ENCODE data around the gene DSTN. TPM values are rescaled to one million over a fixed set of nuclear protein-coding genes. Genes with fewer than 3 reads are reported as not detected.
A peak's percentile ranks its signal among the peaks of the same experiment; 100 is the strongest.

DSTN gene
- polyA plus RNA-seq: 100 to 1,000 TPM; 145 to 360 (median 185) TPM
- long read RNA-seq, donor 1, transcript DSTN-201 (4 exons, 3,617 nt): major isoform, 176 of 247 reads
- long read RNA-seq, donor 1, partial matches to known transcripts: 61 of 247 reads
- long read RNA-seq, donor 1, other reads (novel, unspliced or antisense): 9 of 247 reads
- long read RNA-seq, donor 2, transcript DSTN-201 (4 exons, 3,617 nt): major isoform, 40 of 48 reads
- long read RNA-seq, donor 2, partial matches to known transcripts: 7 of 48 reads
- long read RNA-seq, donor 2, other reads (novel, unspliced or antisense): 0 of 48 reads
- long read RNA-seq, donor 3, transcript DSTN-201 (4 exons, 3,617 nt): major isoform, 93 of 178 reads
- long read RNA-seq, donor 3, partial matches to known transcripts: 75 of 178 reads
- long read RNA-seq, donor 3, other reads (novel, unspliced or antisense): 10 of 178 reads
- long read RNA-seq, donor 4, partial matches to known transcripts: 0 of 1 reads
- long read RNA-seq, donor 4, other reads (novel, unspliced or antisense): 0 of 1 reads
- long read RNA-seq, donor 5, transcript DSTN-201 (4 exons, 3,617 nt): major isoform, 32 of 88 reads
- long read RNA-seq, donor 5, partial matches to known transcripts: 56 of 88 reads
- long read RNA-seq, donor 5, other reads (novel, unspliced or antisense): 0 of 88 reads
- long read RNA-seq, donor 6, transcript DSTN-201 (4 exons, 3,617 nt): major isoform, 89 of 152 reads
- long read RNA-seq, donor 6, partial matches to known transcripts: 63 of 152 reads
- long read RNA-seq, donor 6, other reads (novel, unspliced or antisense): 0 of 152 reads
- long read RNA-seq, donor 7, transcript DSTN-203 (5 exons, 1,853 nt): minor isoform, 5 of 695 reads
- long read RNA-seq, donor 7, transcript DSTN-201 (4 exons, 3,617 nt): major isoform, 487 of 695 reads
- long read RNA-seq, donor 7, partial matches to known transcripts: 173 of 695 reads
- long read RNA-seq, donor 7, other reads (novel, unspliced or antisense): 30 of 695 reads
- long read RNA-seq, donor 8, transcript DSTN-201 (4 exons, 3,617 nt): major isoform, 10 of 16 reads
- long read RNA-seq, donor 8, partial matches to known transcripts: 6 of 16 reads
- long read RNA-seq, donor 8, other reads (novel, unspliced or antisense): 0 of 16 reads
- long read RNA-seq, donor 9, transcript DSTN-201 (4 exons, 3,617 nt): major isoform, 31 of 61 reads
- long read RNA-seq, donor 9, partial matches to known transcripts: 30 of 61 reads
- long read RNA-seq, donor 9, other reads (novel, unspliced or antisense): 0 of 61 reads
- long read RNA-seq, donor 10, transcript DSTN-201 (4 exons, 3,617 nt): major isoform, 204 of 325 reads
- long read RNA-seq, donor 10, partial matches to known transcripts: 108 of 325 reads
- long read RNA-seq, donor 10, other reads (novel, unspliced or antisense): 9 of 325 reads

GRCh38 chr20:17569616-17570346 is at the start of gene DSTN:
TSS of gene DSTN (plus strand) at chr20:17570075. CDS start at chr20:17570209, 134 bp downstream.
- H3K36me3 ChIP-seq (ENCODE audit: control insufficient read depth in 3 of 3, insufficient read depth in 2 of 3, low read depth in 1 of 3, low read length in 3 of 3): peaks cover 0 to 3% (median 3%) of the 10 kb centered on the region in 3 donors
- FAIRE-seq (no peak), DNase-seq (peak; percentile 90 to 97)
- peaks cover 3 to 31% (median 12%) of the 10 kb centered on the region in 3 donors for H3K4me1 ChIP-seq (ENCODE audit: control insufficient read depth in 3 of 3, insufficient read depth in 2 of 3, low read depth in 1 of 3, low read length in 2 of 3)
- peak within 1 kb of the TSS; percentile 96 to 99 (median 97) for H3K27ac ChIP-seq (ENCODE audit: low read depth in 1 of 3, low read length in 2 of 3)
- peaks cover 0 to 6% of the 10 kb centered on the region in 2 donors for H3K9me3 ChIP-seq (ENCODE audit: control insufficient read depth in 2 of 2, insufficient read depth in 1 of 2, low read depth in 1 of 2, low read length in 1 of 2)
- 0 to 1% (median 1%) methylated on average over 52 to 70 of the region's 70 CpGs for WGBS, 3 donors
- H3K4me3 ChIP-seq (ENCODE audit: low read depth in 1 of 3, low read length in 3 of 3): peak within 1 kb of the TSS; percentile 88 to 98 (median 97)
- H3K27me3 ChIP-seq (ENCODE audit: control insufficient read depth in 3 of 3, insufficient read depth in 3 of 3, low read length in 3 of 3): no peaks in the 10 kb centered on the region

GRCh38 chr20:17520583-17520982 is 49.3 kb upstream of the DSTN start:
- DNase-seq (no peak), FAIRE-seq (no peak)
- Histone ChIP-seq H3K4me3 (ENCODE audit: low read depth in 1 of 3, low read length in 3 of 3) (no peak overlapping the region), H3K27ac (ENCODE audit: low read depth in 1 of 3, low read length in 2 of 3) (no peak overlapping the region), H3K27me3 (ENCODE audit: control insufficient read depth in 3 of 3, insufficient read depth in 3 of 3, low read length in 3 of 3) (no peaks in the 10 kb centered on the region), H3K4me1 (ENCODE audit: control insufficient read depth in 3 of 3, insufficient read depth in 2 of 3, low read depth in 1 of 3, low read length in 2 of 3) (no peaks in the 10 kb centered on the region), H3K36me3 (ENCODE audit: control insufficient read depth in 3 of 3, insufficient read depth in 2 of 3, low read depth in 1 of 3, low read length in 3 of 3) (no peaks in the 10 kb centered on the region), H3K9me3 (ENCODE audit: control insufficient read depth in 2 of 2, insufficient read depth in 1 of 2, low read depth in 1 of 2, low read length in 1 of 2) (no peaks in the 10 kb centered on the region)
- WGBS, 3 donors: 59 to 78% (median 64%) methylated on average over 3 of the region's 3 CpGs

GRCh38 chr20:17522528-17522927 is 47.3 kb upstream of the DSTN start:
- no peak overlapping the region for H3K4me3 ChIP-seq (ENCODE audit: low read depth in 1 of 3, low read length in 3 of 3)
- no peaks in the 10 kb centered on the region for H3K9me3 ChIP-seq (ENCODE audit: control insufficient read depth in 2 of 2, insufficient read depth in 1 of 2, low read depth in 1 of 2, low read length in 1 of 2)
- no peaks in the 10 kb centered on the region for H3K36me3 ChIP-seq (ENCODE audit: control insufficient read depth in 3 of 3, insufficient read depth in 2 of 3, low read depth in 1 of 3, low read length in 3 of 3)
- no peak for DNase-seq
- FAIRE-seq: no peak
- no peaks in the 10 kb centered on the region for H3K27me3 ChIP-seq (ENCODE audit: control insufficient read depth in 3 of 3, insufficient read depth in 3 of 3, low read length in 3 of 3)
- H3K27ac ChIP-seq (ENCODE audit: low read depth in 1 of 3, low read length in 2 of 3): no peak overlapping the region
- H3K4me1 ChIP-seq (ENCODE audit: control insufficient read depth in 3 of 3, insufficient read depth in 2 of 3, low read depth in 1 of 3, low read length in 2 of 3): no peaks in the 10 kb centered on the region
- WGBS, 3 donors: 67 to 82% (median 68%) methylated on average over 3 of the region's 3 CpGs

- WGBS, 3 donors: 70 to 87% (median 83%) methylated on average over 5 of the region's 5 CpGs
These were observed 46.5 kb upstream of the DSTN start for GRCh38 chr20:17523326-17523725.

GRCh38 chr20:17524560-17524959 is 45.3 kb upstream of the DSTN start:
- WGBS, 3 donors: 84 to 86% (median 85%) methylated on average over 8 of the region's 8 CpGs
- Histone ChIP-seq H3K4me1 (ENCODE audit: control insufficient read depth in 3 of 3, insufficient read depth in 2 of 3, low read depth in 1 of 3, low read length in 2 of 3) (no peaks in the 10 kb centered on the region), H3K27ac (ENCODE audit: low read depth in 1 of 3, low read length in 2 of 3) (no peak overlapping the region), H3K27me3 (ENCODE audit: control insufficient read depth in 3 of 3, insufficient read depth in 3 of 3, low read length in 3 of 3) (no peaks in the 10 kb centered on the region), H3K9me3 (ENCODE audit: control insufficient read depth in 2 of 2, insufficient read depth in 1 of 2, low read depth in 1 of 2, low read length in 1 of 2) (no peaks in the 10 kb centered on the region), H3K36me3 (ENCODE audit: control insufficient read depth in 3 of 3, insufficient read depth in 2 of 3, low read depth in 1 of 3, low read length in 3 of 3) (no peaks in the 10 kb centered on the region), H3K4me3 (ENCODE audit: low read depth in 1 of 3, low read length in 3 of 3) (no peak overlapping the region)
- no peak for DNase-seq
- no peak for FAIRE-seq

More at GRCh38 chr20:17523326-17523725, 46.5 kb upstream of the DSTN start:
- FAIRE-seq: no peak
- Histone ChIP-seq H3K27ac (ENCODE audit: low read depth in 1 of 3, low read length in 2 of 3) (no peak overlapping the region), H3K4me3 (ENCODE audit: low read depth in 1 of 3, low read length in 3 of 3) (no peak overlapping the region), H3K9me3 (ENCODE audit: control insufficient read depth in 2 of 2, insufficient read depth in 1 of 2, low read depth in 1 of 2, low read length in 1 of 2) (no peaks in the 10 kb centered on the region), H3K27me3 (ENCODE audit: control insufficient read depth in 3 of 3, insufficient read depth in 3 of 3, low read length in 3 of 3) (no peaks in the 10 kb centered on the region), H3K36me3 (ENCODE audit: control insufficient read depth in 3 of 3, insufficient read depth in 2 of 3, low read depth in 1 of 3, low read length in 3 of 3) (no peaks in the 10 kb centered on the region), H3K4me1 (ENCODE audit: control insufficient read depth in 3 of 3, insufficient read depth in 2 of 3, low read depth in 1 of 3, low read length in 2 of 3) (no peaks in the 10 kb centered on the region)
- no peak for DNase-seq

- Histone ChIP-seq H3K4me1 (ENCODE audit: control insufficient read depth in 3 of 3, insufficient read depth in 2 of 3, low read depth in 1 of 3, low read length in 2 of 3) (no peaks in the 10 kb centered on the region), H3K27ac (ENCODE audit: low read depth in 1 of 3, low read length in 2 of 3) (no peak overlapping the region), H3K9me3 (ENCODE audit: control insufficient read depth in 2 of 2, insufficient read depth in 1 of 2, low read depth in 1 of 2, low read length in 1 of 2) (no peaks in the 10 kb centered on the region), H3K4me3 (ENCODE audit: low read depth in 1 of 3, low read length in 3 of 3) (no peak overlapping the region), H3K36me3 (ENCODE audit: control insufficient read depth in 3 of 3, insufficient read depth in 2 of 3, low read depth in 1 of 3, low read length in 3 of 3) (no peaks in the 10 kb centered on the region), H3K27me3 (ENCODE audit: control insufficient read depth in 3 of 3, insufficient read depth in 3 of 3, low read length in 3 of 3) (peaks cover 0 to 2% (median 0%) of the 10 kb centered on the region in 3 donors)
- WGBS, 3 donors: 94 to 97% (median 96%) methylated on average over 5 of the region's 5 CpGs
- no peak for DNase-seq
- no peak for FAIRE-seq
These were observed 44.7 kb upstream of the DSTN start for GRCh38 chr20:17525132-17525531.

GRCh38 chr20:17525650-17526049 is 44.2 kb upstream of the DSTN start:
- H3K4me3 ChIP-seq (ENCODE audit: low read depth in 1 of 3, low read length in 3 of 3): no peak overlapping the region
- H3K27ac ChIP-seq (ENCODE audit: low read depth in 1 of 3, low read length in 2 of 3): no peak overlapping the region
- FAIRE-seq (no peak), DNase-seq (peak; percentile 54 to 71)
- H3K36me3 ChIP-seq (ENCODE audit: control insufficient read depth in 3 of 3, insufficient read depth in 2 of 3, low read depth in 1 of 3, low read length in 3 of 3): no peaks in the 10 kb centered on the region
- H3K4me1 ChIP-seq (ENCODE audit: control insufficient read depth in 3 of 3, insufficient read depth in 2 of 3, low read depth in 1 of 3, low read length in 2 of 3): no peaks in the 10 kb centered on the region
- peaks cover 0 to 3% (median 0%) of the 10 kb centered on the region in 3 donors for H3K27me3 ChIP-seq (ENCODE audit: control insufficient read depth in 3 of 3, insufficient read depth in 3 of 3, low read length in 3 of 3)
- H3K9me3 ChIP-seq (ENCODE audit: control insufficient read depth in 2 of 2, insufficient read depth in 1 of 2, low read depth in 1 of 2, low read length in 1 of 2): no peaks in the 10 kb centered on the region
